OCI-LY3 (cell line): Measurements from ENCODE around the gene CACNA2D2.

Source experiments
- H2AFZ ChIP-seq: fragments of 200-600, 300-600 bp; shearing (Covaris generic); 2 replicates; pipeline ENCODE4 v1.6.0; 2014; ENCODE audit warnings: antibody characterized with exemption, low read depth, low read length
- H3K27ac ChIP-seq: fragments of 200-600, 300-600 bp; sonication (generic); 2 replicates; pipeline ENCODE4 v1.5.1; 2014; ENCODE audit warnings: mild to moderate bottlenecking, low read length, moderate library complexity, mixed read lengths
- H3K27me3 ChIP-seq: fragments of 200-600, 300-600 bp; sonication (generic); 2 replicates; pipeline ENCODE4 v1.6.1; 2014; ENCODE audit warnings: low read depth, low read length, mixed read lengths
- H3K36me3 ChIP-seq: fragments of 200-600, 300-600 bp; sonication (generic); replicated peaks from 2 replicates; pipeline ENCODE3; 2014; ENCODE audit warnings: low read depth, low read length, mixed read lengths
- H3K4me1 ChIP-seq: fragments of 300-600, 200-600 bp; sonication (generic); 2 replicates; pipeline ENCODE4 v1.6.1; 2014; ENCODE audit warnings: low read length, mixed read lengths
- H3K4me2 ChIP-seq: fragments of 200-600, 300-600 bp; sonication (generic); 2 replicates; pipeline ENCODE4 v1.6.1; 2014; ENCODE audit warnings: low read length, mixed read lengths
- H3K4me3 ChIP-seq: fragments of 300-600, 200-600 bp; sonication (generic); 2 replicates; pipeline ENCODE4 v1.5.1; 2014; ENCODE audit warnings: antibody characterized with exemption, mild to moderate bottlenecking, low read length, moderate library complexity
- H3K79me2 ChIP-seq: fragments of 300-600, 200-600 bp; shearing (Covaris generic); 2 replicates; pipeline ENCODE4 v1.6.1; 2014; ENCODE audit warnings: mild to moderate bottlenecking, low read length, mixed read lengths
- H3K9ac ChIP-seq: fragments of 300-600, 200-600 bp; shearing (Covaris generic); 2 replicates; pipeline ENCODE4 v1.6.0; 2014; ENCODE audit warnings: mild to moderate bottlenecking, low read length, moderate library complexity
- H3K9me3 ChIP-seq: fragments of 200-600, 300-600 bp; shearing (Covaris generic); 2 replicates; pipeline ENCODE4 v1.6.1; 2014; ENCODE audit warnings: low read length, mixed read lengths; ENCODE audit not compliant: insufficient read depth
- H4K20me1 ChIP-seq: fragments of 200-600, 300-600 bp; sonication (generic); 2 replicates; pipeline ENCODE4 v1.6.1; 2016; ENCODE audit warnings: low read length, mixed read lengths; ENCODE audit not compliant: insufficient read depth
- CTCF ChIP-seq: fragments of 200-600, 300-600 bp; sonication (generic); IDR thresholded peaks from 2 replicates; pipeline ENCODE4 v1.5.1; 2014; ENCODE audit warnings: antibody characterized with exemption, low read length, low read depth
- EZH2phosphoT487 ChIP-seq: fragments of 200-600 bp; shearing (Covaris generic); IDR thresholded peaks from 2 replicates; pipeline ENCODE4 v1.6.1; 2018; ENCODE audit warnings: antibody characterized with exemption, mixed run types, low read depth

The CACNA2D2 gene

GRCh38 chr3:50473768-50474167 lies 29.7 kb downstream of the CACNA2D2 start:
- H3K27me3 ChIP-seq: peaks cover 9% of the 10 kb centered on the region
- H3K36me3 ChIP-seq: no peaks in the 10 kb centered on the region
- H3K4me2 ChIP-seq: no peak overlapping the region
- H2AFZ ChIP-seq: no peak overlapping the region
- H3K79me2 ChIP-seq: no peaks in the 10 kb centered on the region
- no peaks in the 10 kb centered on the region for H4K20me1 ChIP-seq
- H3K9me3 ChIP-seq: no peaks in the 10 kb centered on the region
- no peak overlapping the region for H3K9ac ChIP-seq
- no peak for TF ChIP-seq EZH2phosphoT487
- TF ChIP-seq CTCF: no peak
- no peak overlapping the region for H3K4me3 ChIP-seq
- H3K27ac ChIP-seq: no peak overlapping the region
- H3K4me1 ChIP-seq: no peaks in the 10 kb centered on the region

- Histone ChIP-seq H4K20me1 (no peaks in the 10 kb centered on the region), H3K9ac (no peak overlapping the region), H2AFZ (no peak overlapping the region), H3K4me2 (no peak overlapping the region), H3K9me3 (no peaks in the 10 kb centered on the region), H3K4me3 (no peak overlapping the region), H3K27me3 (peaks cover 13% of the 10 kb centered on the region), H3K27ac (no peak overlapping the region), H3K79me2 (no peaks in the 10 kb centered on the region), H3K36me3 (no peaks in the 10 kb centered on the region), H3K4me1 (no peaks in the 10 kb centered on the region)
- TF ChIP-seq EZH2phosphoT487 (no peak), CTCF (no peak)
Observed at GRCh38 chr3:50472958-50473357, 30.5 kb downstream of the CACNA2D2 start.

GRCh38 chr3:50470658-50471057 lies 32.8 kb downstream of the CACNA2D2 start:
- Histone ChIP-seq H3K4me1 (no peaks in the 10 kb centered on the region), H3K4me2 (no peak overlapping the region), H4K20me1 (no peaks in the 10 kb centered on the region), H3K79me2 (no peaks in the 10 kb centered on the region), H3K9me3 (no peaks in the 10 kb centered on the region), H3K36me3 (no peaks in the 10 kb centered on the region), H3K27me3 (peaks cover 17% of the 10 kb centered on the region), H3K4me3 (no peak overlapping the region), H3K27ac (no peak overlapping the region), H2AFZ (no peak overlapping the region), H3K9ac (no peak overlapping the region)
- no peak for TF ChIP-seq CTCF
- TF ChIP-seq EZH2phosphoT487: no peak

GRCh38 chr3:50467919-50468318 lies 35.5 kb downstream of the CACNA2D2 start:
- H3K27ac ChIP-seq: no peak overlapping the region
- no peaks in the 10 kb centered on the region for H4K20me1 ChIP-seq
- H3K9ac ChIP-seq: no peak overlapping the region
- H3K9me3 ChIP-seq: no peaks in the 10 kb centered on the region
- H3K27me3 ChIP-seq: peaks cover 11% of the 10 kb centered on the region
- no peak overlapping the region for H3K4me2 ChIP-seq
- H3K4me1 ChIP-seq: no peaks in the 10 kb centered on the region
- no peak overlapping the region for H2AFZ ChIP-seq
- TF ChIP-seq CTCF: no peak
- no peak for TF ChIP-seq EZH2phosphoT487
- no peaks in the 10 kb centered on the region for H3K79me2 ChIP-seq
- no peak overlapping the region for H3K4me3 ChIP-seq
- H3K36me3 ChIP-seq: no peaks in the 10 kb centered on the region
